Astrocyte of the cerebellum (primary cell): Measurements from ENCODE around the gene CRAMP1.
"Not testable (repeated sequence)": the region's sequence is repeated elsewhere in the genome, so short reads cannot be mapped to it uniquely, and the experiment has no call there.

Experiments used
- DNase-seq: peaks from one replicate; pipeline ENCODE4 v3.0.0-alpha.2; 2011; ENCODE audit warnings: low read depth
- H3K4me3 ChIP-seq: 2 replicates; pipeline ENCODE4 v1.5.1; 2011; ENCODE audit warnings: mild to moderate bottlenecking, low read depth, low read length, moderate library complexity
- in situ Hi-C: cut with HindIII; loops from 2 replicates; pipeline ENCODE4 v1.10.0; 2017; ENCODE audit warnings: low sequenced_read_pairs
- TF ChIP-seq, protein P1 (sequence below): IDR thresholded peaks from 2 replicates; pipeline ENCODE4 v1.5.1; 2012; ENCODE audit warnings: low read length, low read depth, moderate library complexity, mild to moderate bottlenecking; ENCODE audit errors: missing control alignments

CRAMP1 gene

DNA sequence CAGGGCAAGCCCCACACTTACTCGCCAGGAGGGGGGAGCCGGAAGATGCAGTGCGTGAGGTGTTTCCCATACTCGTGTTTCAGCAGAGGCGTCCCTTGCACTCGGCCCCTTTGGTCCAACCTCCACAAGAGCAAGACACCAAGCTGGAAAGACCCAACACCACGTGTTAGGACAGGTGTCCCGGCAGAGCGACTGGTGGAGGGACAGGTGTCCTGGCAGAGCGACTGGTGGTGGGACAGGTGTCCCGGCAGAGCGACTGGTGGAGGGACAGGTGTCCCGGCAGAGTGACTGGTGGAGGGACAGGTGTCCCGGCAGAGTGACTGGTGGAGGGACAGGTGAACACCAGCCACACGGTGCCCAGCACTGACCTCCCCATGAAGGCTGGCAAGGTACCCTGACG, 19.7 kb upstream of the CRAMP1 start:
- in situ Hi-C loops, result no loop called here
- DNase-seq, result no peak
- no peak overlapping the region for H3K4me3 ChIP-seq
- TF ChIP-seq, protein P1, sequence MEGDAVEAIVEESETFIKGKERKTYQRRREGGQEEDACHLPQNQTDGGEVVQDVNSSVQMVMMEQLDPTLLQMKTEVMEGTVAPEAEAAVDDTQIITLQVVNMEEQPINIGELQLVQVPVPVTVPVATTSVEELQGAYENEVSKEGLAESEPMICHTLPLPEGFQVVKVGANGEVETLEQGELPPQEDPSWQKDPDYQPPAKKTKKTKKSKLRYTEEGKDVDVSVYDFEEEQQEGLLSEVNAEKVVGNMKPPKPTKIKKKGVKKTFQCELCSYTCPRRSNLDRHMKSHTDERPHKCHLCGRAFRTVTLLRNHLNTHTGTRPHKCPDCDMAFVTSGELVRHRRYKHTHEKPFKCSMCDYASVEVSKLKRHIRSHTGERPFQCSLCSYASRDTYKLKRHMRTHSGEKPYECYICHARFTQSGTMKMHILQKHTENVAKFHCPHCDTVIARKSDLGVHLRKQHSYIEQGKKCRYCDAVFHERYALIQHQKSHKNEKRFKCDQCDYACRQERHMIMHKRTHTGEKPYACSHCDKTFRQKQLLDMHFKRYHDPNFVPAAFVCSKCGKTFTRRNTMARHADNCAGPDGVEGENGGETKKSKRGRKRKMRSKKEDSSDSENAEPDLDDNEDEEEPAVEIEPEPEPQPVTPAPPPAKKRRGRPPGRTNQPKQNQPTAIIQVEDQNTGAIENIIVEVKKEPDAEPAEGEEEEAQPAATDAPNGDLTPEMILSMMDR, result no peak

DNA sequence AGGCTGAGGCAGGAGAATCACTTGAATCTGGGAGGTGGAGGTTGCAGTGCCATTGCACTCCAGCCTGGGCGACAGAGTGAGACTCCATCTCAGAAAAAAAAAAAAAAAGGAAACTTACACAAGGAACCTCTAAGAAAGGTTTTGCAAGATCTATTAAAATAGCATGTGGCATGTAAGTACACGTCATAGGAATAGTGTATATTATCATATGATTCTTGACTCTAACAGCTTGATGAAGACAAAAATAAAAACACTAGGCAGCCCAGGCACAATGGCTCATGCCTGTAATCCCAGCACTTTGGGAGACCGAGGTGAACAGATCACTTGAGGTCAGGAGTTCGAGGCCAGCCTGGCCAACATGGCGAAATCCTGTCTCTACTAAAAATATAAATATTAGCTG, 16.6 kb upstream of the CRAMP1 start:
- DNase-seq, H3K4me3 ChIP-seq, in situ Hi-C loops: not testable (repeated sequence)

DNA sequence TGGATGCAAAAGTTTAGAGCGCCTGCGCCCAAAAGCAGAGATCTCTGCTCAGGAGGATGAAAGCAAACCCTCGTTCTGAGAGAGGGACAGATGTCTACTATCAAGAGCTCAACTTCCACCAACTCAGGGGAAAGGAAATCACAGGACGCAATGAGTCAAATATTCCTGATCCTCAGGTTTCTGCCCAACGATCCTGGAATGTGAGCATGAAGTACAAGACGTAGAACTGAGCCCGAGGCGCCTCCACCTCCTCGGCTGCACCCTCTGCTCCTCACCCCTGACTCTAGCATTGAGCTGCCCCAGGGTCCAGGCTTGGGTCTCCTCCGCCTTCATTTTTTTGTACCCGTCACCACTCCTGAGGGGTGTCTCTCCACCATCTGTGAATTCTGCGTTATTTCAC, 15.6 kb upstream of the CRAMP1 start:
- DNase-seq, result no peak
- H3K4me3 ChIP-seq, result no peak overlapping the region
- TF ChIP-seq, protein P1, result no peak
- in situ Hi-C loops, result no loop called here

DNA sequence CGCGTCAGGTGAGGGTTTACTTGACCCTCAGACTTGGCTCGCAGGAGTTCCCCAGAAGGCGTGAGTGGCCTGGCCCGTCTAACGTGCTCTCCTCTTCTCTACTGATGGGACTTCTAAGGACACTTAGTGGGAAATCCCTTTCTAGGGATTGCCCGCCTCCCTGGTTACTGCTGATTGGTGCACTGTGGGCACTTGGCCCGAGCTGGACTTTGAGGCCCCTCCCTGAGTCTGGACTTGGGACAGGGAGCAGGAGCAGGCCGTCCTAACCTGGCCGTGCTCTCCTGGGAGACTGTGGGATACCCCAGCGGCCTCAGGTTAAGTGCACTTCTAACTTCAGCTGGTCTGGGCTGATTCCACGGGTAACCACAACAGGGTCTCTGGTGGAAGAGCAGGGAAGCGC, 15.0 kb upstream of the CRAMP1 start:
- in situ Hi-C loops, result no loop called here
- DNase-seq, result no peak
- H3K4me3 ChIP-seq, result no peak overlapping the region
- TF ChIP-seq, protein P1, result no peak

DNA sequence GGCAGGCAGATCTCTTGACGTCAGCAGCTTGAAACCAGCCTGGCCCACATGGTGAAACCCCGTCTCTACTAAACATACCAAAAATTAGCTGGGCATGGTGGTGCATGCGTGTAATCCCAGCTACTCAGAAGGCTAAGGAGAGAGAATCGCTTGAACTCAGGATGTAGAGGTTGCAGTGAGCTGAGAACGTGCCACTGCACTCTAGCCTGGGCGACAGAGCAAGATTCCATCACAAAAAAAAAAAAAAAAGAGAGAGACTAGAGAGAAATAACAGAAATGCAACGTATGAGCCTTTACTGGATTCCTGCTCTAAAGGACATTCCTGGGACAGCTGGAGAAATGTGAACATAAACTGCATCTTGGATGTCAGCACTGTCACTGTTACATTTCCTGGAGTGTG, 11.1 kb upstream of the CRAMP1 start:
- no peak for DNase-seq
- H3K4me3 ChIP-seq, result no peak overlapping the region
- in situ Hi-C loops, result no loop called here
- TF ChIP-seq, protein P1, result no peak

DNA sequence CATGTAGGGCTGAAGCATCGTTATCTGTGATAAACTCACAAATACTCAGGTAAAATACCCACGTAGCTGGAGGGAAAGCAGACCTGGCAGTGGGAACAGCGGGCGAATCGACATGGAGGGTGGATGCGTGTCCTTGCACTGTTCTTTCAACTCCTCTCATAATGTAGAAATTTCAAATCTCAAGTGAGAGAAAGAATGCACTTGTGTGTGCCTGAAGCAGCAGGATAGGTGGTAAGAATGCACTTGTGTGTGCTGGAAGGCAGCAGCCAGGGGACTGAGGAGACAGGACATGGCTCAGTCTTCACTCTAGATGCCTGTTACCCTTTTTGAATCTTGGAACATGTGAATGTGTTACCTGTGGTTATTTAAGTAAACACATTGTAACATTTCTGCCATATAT, 10.7 kb upstream of the CRAMP1 start:
- TF ChIP-seq, protein P1, result no peak
- H3K4me3 ChIP-seq, result no peak overlapping the region
- in situ Hi-C loops, result no loop called here
- no peak for DNase-seq

DNA sequence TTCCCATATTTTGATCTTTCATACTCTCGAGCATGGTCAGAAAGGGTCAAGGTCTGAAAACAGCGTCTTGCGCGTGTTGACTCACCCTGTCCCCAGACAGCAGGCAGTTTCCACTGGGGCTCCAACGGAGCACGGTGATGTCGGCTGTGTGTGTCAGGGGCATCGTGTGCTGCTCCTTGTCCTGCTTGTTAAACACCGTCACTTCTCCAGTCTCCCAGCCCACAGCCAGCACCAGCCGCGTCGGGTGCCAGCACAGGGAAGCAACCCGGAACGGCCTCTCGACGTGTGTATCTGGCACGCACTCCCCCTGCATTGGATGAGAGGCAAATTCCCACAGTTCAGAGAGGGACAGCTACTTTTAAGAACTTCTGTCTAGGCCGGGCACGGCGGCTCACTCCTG, 9.9 kb upstream of the CRAMP1 start:
- in situ Hi-C loops, result no loop called here
- no peak overlapping the region for H3K4me3 ChIP-seq
- no peak for DNase-seq
- TF ChIP-seq, protein P1, result no peak
